ENCODE data around the gene ENDOD1.

DNA sequence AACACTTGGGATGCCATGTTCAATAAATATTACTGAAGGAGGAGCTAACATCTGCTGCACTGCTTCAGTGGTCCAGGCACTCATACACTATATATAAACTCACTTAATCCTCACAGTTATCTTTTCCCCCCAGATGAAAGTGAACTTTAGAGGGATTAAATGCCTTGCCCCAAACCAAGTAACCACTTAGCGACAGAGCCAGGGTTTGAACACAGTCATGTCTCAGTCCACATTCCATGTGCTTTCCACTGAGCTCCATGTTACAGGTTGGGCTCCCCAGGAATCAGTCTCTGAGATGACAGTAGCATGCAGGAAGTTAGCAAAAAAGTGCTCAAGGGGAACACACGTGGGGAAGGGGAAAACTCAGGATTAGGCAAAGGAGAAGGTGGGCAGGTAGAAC, 59.3 kb downstream of the ENDOD1 start:
- TF ChIP-seq POLR2A (IDR thresholded peaks at IDR 0.05; ENCODE audit: low read depth, low read length) (no peak), POLR2AphosphoS5 (IDR thresholded peaks at IDR 0.05; ENCODE audit: low read depth, low read length) (no peak), TAF1 (IDR thresholded peaks at IDR 0.05; ENCODE audit: low read depth, low read length) (no peak), SPI1 (IDR thresholded peaks at IDR 0.05; ENCODE audit: low read depth, low read length) (no peak), POU2F2 (IDR thresholded peaks at IDR 0.05; ENCODE audit: low read depth, low read length) (no peak), PAX5 (IDR thresholded peaks at IDR 0.05; ENCODE audit: insufficient read depth, low read length, severe bottlenecking) (no peak)

All from GM12891 (cell line).